Muscle layer of colon (tissue), 2 donors: ENCODE measurements around the gene HDAC5.
"Not testable (repeated sequence)": the region's sequence is repeated elsewhere in the genome, so short reads cannot be mapped to it uniquely, and the experiment has no call there.

Experiments
- H3K27ac ChIP-seq: one replicate; pipeline ENCODE4 v1.7.0; 2013; ENCODE audit warnings: low read depth, mild to moderate bottlenecking, low read length, moderate library complexity
- H3K27me3 ChIP-seq, 2 donors: one replicate each; pipeline ENCODE4 v1.7.0; 2013; ENCODE audit warnings: low read length in 2 of 2, mild to moderate bottlenecking in 2 of 2; ENCODE audit not compliant: insufficient read depth in 2 of 2, control insufficient read depth in 1 of 2
- H3K36me3 ChIP-seq: one replicate; pipeline ENCODE4 v1.7.0; 2013; ENCODE audit warnings: mild to moderate bottlenecking, low read length; ENCODE audit not compliant: insufficient read depth
- H3K4me1 ChIP-seq: one replicate; pipeline ENCODE4 v1.7.0; 2013; ENCODE audit warnings: mild to moderate bottlenecking, low read length; ENCODE audit not compliant: insufficient read depth
- H3K4me3 ChIP-seq, 2 donors: one replicate each; pipeline ENCODE4 v1.7.0; 2013; ENCODE audit warnings: low read length in 2 of 2, low read depth in 1 of 2, mild to moderate bottlenecking in 1 of 2, moderate library complexity in 1 of 2
- H3K9ac ChIP-seq: one replicate; pipeline ENCODE4 v1.7.0; 2013; ENCODE audit warnings: low read length
- H3K9me3 ChIP-seq: one replicate; pipeline ENCODE4 v1.7.0; 2013; ENCODE audit warnings: mild to moderate bottlenecking, low read length
- donor health status: abdominal sarcoma.
- donor health status: Adenocarcinoma of cecum.

Gene HDAC5

DNA sequence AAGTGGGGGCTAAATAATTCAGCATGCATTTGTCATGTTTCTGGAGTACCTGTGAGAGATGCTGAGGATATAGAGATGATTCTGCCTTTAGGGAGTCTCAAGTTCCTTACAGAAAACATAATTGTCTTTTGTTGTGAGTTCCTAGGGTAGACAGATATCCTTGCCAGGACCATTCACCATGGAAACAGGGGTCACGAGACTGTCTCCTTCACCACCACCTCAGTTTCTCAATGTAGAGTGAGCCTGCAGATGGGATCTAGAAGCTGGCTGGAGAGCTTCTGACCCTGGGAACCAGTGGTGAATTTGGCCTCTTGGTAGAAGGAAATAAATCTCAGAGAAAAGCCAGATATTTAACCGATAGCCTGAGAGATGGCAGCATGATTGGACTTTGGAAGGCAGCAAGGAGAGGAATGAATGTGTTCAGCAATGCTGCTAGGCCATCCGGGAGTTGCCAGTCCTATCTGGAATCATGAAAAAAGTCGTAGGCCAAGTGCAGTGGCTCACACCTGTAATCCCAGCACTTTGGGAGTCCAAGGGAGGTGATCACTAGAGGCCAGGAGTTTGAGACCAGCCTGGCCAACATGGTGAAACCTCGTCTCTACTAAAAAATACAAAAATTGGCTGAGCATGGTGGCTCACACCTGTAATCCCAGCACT lies 7.4 kb upstream of the HDAC5 start:
- no peak overlapping the region for H3K27ac ChIP-seq
- H3K27me3 ChIP-seq: no peaks in the 10 kb centered on the region
- no peaks in the 10 kb centered on the region for H3K9me3 ChIP-seq
- H3K36me3 ChIP-seq: no peaks in the 10 kb centered on the region
- H3K9ac ChIP-seq: no peak overlapping the region
- H3K4me3 ChIP-seq: no peak overlapping the region
- H3K4me1 ChIP-seq: no peaks in the 10 kb centered on the region

DNA sequence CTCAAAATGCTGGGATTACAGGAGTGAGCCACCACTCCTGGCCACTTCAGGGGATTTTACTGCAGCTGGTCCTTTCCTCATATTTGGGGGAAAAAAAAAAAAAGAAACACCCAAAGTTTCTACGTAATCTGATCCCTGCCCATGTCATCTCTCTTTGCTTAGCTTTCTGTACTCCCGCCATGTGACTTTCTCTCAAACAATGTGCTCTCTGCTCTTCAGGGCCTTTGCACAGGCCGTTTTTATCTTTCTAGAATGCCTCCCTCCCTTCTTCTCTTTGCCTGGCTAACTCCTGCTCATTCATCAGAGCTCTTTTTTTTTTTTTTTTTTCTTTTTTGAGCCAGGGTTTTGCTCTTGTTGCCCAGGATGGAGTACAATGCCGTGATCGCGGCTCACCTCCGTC lies 4.9 kb upstream of the HDAC5 start:
- Histone ChIP-seq H3K27ac (no peak overlapping the region), H3K27me3 (no peaks in the 10 kb centered on the region), H3K9me3 (no peaks in the 10 kb centered on the region), H3K4me3 (no peak overlapping the region), H3K36me3 (no peaks in the 10 kb centered on the region), H3K9ac (no peak overlapping the region), H3K4me1 (peaks cover 6% of the 10 kb centered on the region)

DNA sequence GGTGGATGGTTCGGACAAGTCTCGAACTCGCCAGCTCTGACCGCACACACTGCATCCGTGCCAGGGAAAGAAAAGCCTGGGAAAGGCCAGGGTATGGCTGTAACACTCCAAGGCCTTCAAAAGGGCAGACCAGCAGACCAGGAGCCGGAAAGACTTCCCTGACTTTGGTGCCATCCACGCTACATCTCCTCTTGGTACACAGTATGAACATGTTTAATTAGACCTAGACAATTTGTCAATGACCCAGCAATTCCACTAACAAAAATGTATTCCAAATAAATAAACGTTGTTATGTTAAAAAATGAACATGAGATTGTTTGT lies 637 bp upstream of the HDAC5 start:
- Histone ChIP-seq H3K4me3 (peak overlapping the region; percentile 50 to 79), H3K36me3 (peaks cover 7% of the 10 kb centered on the region), H3K27me3 (no peaks in the 10 kb centered on the region), H3K9ac (peak overlapping the region; percentile 80), H3K9me3 (no peaks in the 10 kb centered on the region), H3K27ac (peak overlapping the region; percentile 80), H3K4me1 (peaks cover 33% of the 10 kb centered on the region)

DNA sequence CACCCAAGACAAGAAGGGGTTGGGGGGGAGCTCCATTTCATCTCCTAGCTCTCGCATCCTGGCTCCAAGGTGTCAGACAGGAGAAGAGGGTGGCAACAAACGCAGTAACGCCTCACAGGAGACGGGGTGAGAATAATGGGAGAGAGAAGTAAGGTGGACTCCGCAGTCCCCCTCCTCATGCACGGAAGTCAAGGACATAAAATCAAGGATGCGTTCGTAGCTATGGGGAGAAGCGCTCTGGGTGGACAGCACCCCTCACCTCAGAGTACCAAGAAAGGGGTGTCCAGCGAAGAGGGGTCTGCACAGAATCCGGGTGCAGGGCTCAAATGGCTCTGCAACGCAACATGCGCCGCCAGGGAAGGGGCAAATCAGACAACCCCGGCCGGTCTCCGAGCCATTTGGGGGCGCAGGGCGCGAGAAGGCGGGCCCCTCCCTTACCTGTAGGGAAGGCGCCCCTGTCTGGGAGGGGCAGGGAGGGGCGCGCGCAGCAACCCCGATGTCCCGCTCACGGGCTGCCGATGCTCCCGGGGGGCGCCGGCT lies 555 bp downstream of the HDAC5 start:
- Histone ChIP-seq H3K36me3 (peaks cover 7% of the 10 kb centered on the region), H3K27ac (peak overlapping the region; percentile 79), H3K27me3 (no peaks in the 10 kb centered on the region), H3K9me3 (no peaks in the 10 kb centered on the region), H3K9ac (peak overlapping the region; percentile 78), H3K4me1 (peaks cover 41% of the 10 kb centered on the region), H3K4me3 (peak overlapping the region; percentile 80 to 94)

DNA sequence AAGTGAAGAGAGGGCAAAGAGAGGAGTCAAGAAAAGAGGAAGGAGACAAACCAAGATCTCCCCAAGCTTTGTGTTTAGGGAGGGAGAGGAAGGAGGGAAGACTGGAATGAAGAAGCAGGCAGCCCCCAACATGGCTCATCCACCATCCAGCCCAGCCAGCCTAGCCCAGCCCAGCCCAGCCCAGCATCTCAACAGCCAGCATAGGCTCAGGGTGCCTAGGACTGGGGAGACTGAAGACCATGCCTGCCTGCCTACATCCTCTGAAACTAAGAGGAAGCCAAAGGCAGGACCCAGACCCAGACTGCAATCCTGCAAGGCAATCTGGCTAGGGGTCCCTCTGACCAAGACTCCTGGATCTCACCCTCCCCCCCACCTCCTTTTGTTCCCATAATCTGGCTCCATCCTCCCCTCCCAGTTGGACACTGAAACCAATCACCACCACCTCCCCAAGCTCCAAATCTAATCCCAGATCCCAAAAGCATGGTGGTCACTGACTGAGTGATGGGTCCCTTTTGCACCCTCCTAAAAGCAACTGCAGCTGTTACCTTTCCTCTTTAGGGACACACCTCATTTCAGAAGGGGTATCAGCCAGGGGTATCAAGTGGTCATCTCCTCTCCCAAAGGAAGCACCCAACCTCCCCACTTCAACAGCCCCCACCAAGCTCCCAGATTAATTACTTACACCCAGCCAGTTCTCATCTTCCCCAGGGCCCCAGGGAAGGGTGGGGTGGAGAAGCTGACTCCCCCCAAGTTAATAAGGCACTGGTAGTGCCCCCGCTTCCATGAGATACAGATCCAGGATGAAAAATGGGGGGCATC lies 1.2 kb downstream of the HDAC5 start:
- Histone ChIP-seq H3K36me3 (peaks cover 8% of the 10 kb centered on the region), H3K4me1 (peaks cover 41% of the 10 kb centered on the region), H3K9ac (peak overlapping the region; percentile 78), H3K4me3 (peak overlapping the region; percentile 80 to 94), H3K9me3 (no peaks in the 10 kb centered on the region), H3K27me3 (no peaks in the 10 kb centered on the region), H3K27ac (peak overlapping the region; percentile 79)

DNA sequence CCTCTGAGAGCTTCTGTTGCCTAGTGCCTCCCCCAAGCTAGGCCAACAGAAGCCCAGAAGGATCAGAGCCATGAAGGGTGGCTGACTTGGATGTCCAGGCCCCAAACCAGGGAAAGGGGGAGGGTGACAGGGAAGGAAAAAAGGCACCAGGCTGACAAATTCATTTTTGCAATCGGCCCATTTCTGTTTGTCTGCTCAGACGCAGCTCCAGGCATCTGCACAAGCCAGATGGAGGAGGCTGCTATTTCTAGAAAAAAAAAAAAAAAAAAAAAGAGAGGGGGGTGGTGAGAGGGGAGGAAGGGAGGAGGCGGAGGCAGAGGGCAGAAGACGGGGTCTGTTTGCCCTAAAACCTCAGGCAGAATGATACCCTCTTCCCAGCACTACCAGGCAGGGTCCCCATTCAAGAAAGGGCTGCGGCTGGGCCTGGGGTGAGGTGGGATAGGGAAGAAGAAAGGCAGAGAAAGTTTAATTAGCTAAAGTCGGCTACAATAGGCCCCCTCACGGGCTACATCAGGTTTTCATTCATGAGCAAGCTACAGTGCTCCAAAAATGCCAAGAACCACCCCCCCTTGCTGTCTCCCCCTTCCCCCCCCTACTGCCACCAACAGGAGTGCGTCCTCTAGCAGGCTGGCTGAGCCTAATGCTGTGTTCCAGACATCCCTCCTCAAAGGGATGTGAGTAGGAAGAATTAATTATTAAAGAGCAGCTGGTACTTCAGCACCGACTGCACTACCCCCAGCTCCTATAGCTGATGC lies 2.4 kb downstream of the HDAC5 start:
- Histone ChIP-seq H3K4me1 (peaks cover 44% of the 10 kb centered on the region), H3K27ac (no peak overlapping the region), H3K4me3 (no peak overlapping the region), H3K9ac (no peak overlapping the region), H3K9me3 (no peaks in the 10 kb centered on the region), H3K36me3 (peaks cover 19% of the 10 kb centered on the region), H3K27me3 (no peaks in the 10 kb centered on the region)

DNA sequence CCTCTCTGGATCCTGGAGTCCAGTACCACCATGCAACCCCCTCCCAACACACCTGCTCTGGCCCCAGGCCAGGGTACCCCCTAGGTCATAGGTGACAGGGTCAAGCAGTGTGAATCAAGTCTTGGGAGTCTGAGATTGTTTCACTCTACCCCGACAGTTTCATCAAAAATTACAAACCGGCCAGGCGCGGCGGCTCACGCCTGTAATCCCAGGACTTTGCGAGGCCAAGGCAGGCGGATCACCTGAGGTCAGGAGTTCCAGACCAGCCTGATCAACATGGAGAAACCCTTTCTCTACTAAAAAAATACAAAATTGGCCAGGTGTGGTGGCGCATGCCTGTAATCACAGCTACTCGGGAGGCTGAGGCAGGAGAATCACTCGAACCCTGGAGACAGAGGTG lies 3.2 kb downstream of the HDAC5 start:
- not testable (repeated sequence) for H3K27me3 ChIP-seq, H3K9me3 ChIP-seq, H3K9ac ChIP-seq, H3K27ac ChIP-seq, H3K4me3 ChIP-seq
- Histone ChIP-seq H3K36me3 (peaks cover 25% of the 10 kb centered on the region), H3K4me1 (peaks cover 48% of the 10 kb centered on the region)

DNA sequence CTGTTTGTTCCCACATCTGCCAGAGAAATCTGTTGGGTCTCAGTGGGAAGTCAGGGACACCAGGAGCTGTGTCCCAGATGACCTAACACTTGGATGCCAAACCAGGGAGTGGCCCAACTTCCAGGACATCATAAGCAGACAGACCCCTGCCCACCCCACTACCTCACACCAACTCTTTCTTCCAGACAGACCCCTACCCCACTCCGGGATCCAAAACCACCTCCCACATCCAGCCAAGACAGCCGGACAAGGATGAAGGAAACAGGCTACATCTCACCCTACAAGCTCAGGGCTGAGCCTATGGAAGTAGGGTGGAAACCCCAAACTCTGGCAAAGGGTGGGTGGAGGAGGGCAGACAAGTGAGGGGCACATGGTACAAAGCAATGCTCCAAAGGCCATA lies 3.6 kb downstream of the HDAC5 start:
- Histone ChIP-seq H3K9me3 (no peaks in the 10 kb centered on the region), H3K4me3 (no peak overlapping the region), H3K27me3 (no peaks in the 10 kb centered on the region), H3K9ac (no peak overlapping the region), H3K36me3 (peaks cover 30% of the 10 kb centered on the region), H3K4me1 (peaks cover 48% of the 10 kb centered on the region), H3K27ac (no peak overlapping the region)

DNA sequence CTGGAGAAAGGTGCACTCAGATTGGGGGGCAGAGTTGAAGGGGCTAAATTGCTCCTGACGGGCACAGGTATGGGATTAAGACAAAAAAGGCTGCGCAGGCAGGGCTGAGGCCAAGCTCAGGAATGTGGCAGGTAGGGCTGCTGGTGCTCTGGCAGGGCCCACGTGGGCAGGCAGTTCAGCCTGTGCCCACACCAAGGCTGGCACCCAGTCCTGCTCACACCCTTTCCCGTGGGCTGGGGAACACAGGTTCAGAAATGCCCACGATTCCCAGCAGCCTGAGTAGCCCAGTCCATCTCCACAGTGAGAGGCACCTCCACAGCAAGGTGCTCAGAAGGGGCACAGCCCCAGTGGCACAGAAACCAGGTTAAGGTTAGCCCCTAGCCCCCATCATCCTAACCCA lies 4.4 kb downstream of the HDAC5 start:
- no peak overlapping the region for H3K4me3 ChIP-seq
- no peaks in the 10 kb centered on the region for H3K9me3 ChIP-seq
- H3K4me1 ChIP-seq: peaks cover 44% of the 10 kb centered on the region
- H3K27ac ChIP-seq: no peak overlapping the region
- H3K9ac ChIP-seq: no peak overlapping the region
- no peaks in the 10 kb centered on the region for H3K27me3 ChIP-seq
- H3K36me3 ChIP-seq: peaks cover 38% of the 10 kb centered on the region

DNA sequence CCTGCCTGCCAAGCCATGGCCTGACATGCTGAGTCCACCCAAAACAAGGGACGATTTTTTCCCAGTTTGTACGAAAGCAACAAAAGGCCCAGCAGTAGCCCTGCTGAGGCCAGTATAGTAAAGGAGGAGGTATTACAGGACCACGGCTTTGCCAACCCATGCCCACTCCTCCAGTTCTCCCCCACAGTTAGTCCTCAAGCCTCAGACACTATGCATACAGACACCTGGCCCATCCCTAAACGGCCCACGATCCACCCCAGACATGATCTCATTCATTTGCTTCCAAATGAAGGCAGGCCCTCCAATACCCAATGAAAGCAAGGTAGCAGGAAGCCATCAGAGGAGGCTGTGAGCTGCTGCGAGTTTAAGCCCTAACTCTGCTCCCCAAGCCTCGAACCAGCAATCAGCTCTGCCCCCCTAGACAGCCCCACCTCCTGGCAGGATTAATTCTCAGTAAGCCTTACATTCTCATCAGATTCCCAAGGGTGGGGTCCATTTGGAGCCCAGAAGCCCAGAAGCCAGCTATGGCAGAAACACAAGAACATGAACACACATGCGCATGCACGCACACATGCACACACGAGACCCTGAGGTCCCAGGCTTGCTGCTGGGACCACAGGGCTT lies 4.9 kb downstream of the HDAC5 start:
- H3K9me3 ChIP-seq: no peaks in the 10 kb centered on the region
- no peak overlapping the region for H3K4me3 ChIP-seq
- no peaks in the 10 kb centered on the region for H3K27me3 ChIP-seq
- H3K4me1 ChIP-seq: peaks cover 44% of the 10 kb centered on the region
- peaks cover 42% of the 10 kb centered on the region for H3K36me3 ChIP-seq
- H3K9ac ChIP-seq: no peak overlapping the region
- no peak overlapping the region for H3K27ac ChIP-seq

DNA sequence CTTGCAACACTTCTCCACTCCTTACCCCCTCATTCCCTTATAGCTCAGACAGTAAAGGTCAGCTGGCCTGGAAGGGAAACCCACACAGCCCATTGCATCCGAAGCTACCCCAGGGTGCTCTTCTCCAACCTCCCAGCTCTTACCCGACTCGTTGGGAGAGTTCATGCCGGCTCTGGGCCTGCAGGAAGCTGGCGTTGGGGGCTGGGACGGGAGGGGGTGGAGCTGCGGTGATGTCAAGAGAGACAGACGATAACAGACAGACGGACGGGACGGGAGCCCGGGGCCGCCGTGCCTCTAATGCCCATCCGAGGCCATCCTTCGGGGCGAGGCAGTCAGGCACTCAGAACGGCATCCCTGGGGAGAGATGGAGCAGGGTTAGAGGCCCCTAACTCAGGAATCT lies 6.1 kb downstream of the HDAC5 start:
- Histone ChIP-seq H3K27ac (no peak overlapping the region), H3K27me3 (no peaks in the 10 kb centered on the region), H3K4me1 (peaks cover 51% of the 10 kb centered on the region), H3K4me3 (no peak overlapping the region), H3K9me3 (no peaks in the 10 kb centered on the region), H3K9ac (no peak overlapping the region), H3K36me3 (peaks cover 44% of the 10 kb centered on the region)
